ENCODE results near the gene FRAS1.
"Not testable (repeated sequence)": the region's sequence is repeated elsewhere in the genome, so short reads cannot be mapped to it uniquely, and the experiment has no call there.

Gene FRAS1

DNA sequence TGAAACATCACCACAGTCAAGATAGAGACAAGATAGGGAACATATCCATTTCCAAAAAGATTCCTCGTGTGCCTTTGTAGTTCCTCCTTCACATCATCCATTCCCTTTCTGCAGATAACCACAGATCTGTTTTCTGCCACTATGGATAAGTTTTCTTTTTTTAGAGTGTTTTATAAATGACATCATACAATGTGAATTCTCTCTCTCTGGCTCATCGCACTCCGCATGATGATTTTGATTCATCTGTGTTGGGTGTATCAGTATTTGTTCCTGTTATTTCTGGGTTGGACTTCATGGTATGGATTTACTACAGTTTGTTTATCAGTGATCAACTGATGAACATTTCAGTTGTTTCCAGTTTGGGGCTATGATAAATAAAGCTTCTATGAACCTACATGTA, 471.2 kb downstream of the FRAS1 start:
- no peak for DNase-seq

DNA sequence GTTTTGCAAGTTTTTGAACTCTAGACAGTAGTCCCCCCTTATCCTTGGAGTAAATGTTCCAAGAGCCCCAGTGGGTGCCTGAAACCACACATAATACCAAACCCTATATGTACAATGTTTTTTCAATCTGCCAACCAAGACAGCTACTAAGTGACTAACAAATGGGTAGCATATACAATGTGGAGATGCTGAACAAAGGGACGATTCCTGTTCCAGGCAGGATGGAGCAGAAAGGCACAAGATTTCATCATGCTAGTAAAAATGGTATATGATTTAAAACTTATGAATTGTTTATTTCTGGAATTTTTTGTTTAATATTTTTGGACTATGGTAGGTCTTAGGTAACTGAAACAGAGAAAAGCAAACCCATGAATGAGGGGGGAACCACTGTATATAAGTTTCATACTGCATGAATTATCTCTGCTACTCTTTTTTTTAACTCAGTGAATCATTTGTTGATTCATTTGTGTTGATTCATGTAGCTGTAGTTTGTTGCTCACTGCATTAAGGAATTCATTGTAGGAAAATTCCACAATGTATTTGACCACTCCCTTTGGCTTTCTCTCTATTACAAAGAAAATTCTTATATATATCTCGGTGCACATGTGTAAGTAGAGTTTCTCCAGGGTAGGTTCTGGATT, 472.6 kb downstream of the FRAS1 start:
- DNase-seq: no peak

DNA sequence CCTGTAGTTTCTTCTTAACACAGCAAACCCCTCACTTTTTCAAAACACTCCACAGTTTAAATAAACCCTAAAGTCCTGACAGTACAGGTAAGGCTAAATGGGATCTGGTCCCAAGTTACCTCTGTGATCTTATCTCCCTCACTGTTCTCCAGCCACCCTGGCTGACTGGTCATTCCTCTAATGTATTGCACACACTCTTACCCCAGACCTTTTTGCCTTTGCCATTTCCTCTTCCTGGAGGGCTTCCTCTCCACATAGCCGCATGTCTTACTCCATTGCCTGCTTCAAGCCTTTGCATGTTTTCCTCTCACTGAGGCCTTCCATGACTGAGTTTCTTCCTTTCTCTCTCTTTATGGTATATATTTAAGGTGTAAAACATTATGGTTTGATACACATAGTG, 474.9 kb downstream of the FRAS1 start:
- no peak for DNase-seq

- DNase-seq: no peak
Observed at GRCh38 chr4:78533854-78534253, 476.7 kb downstream of the FRAS1 start.

GRCh38 chr4:78534286-78534955, 477.3 kb downstream of the FRAS1 start:
- DNase-seq: no peak

GRCh38 chr4:78542373-78542772, 485.2 kb downstream of the FRAS1 start:
- DNase-seq: no peak

GRCh38 chr4:78543424-78544125, 486.5 kb downstream of the FRAS1 start:
- DNase-seq: no peak

- no peak for DNase-seq
Observed at GRCh38 chr4:78544678-78545077, 487.6 kb downstream of the FRAS1 start.

GRCh38 chr4:78545275-78546246, 488.4 kb downstream of the FRAS1 start:
- DNase-seq: no peak

- not testable (repeated sequence) for DNase-seq
Observed at GRCh38 chr4:78547899-78548298, 490.8 kb downstream of the FRAS1 start.

GRCh38 chr4:78548889-78549288, 491.8 kb downstream of the FRAS1 start:
- not testable (repeated sequence) for DNase-seq

DNA sequence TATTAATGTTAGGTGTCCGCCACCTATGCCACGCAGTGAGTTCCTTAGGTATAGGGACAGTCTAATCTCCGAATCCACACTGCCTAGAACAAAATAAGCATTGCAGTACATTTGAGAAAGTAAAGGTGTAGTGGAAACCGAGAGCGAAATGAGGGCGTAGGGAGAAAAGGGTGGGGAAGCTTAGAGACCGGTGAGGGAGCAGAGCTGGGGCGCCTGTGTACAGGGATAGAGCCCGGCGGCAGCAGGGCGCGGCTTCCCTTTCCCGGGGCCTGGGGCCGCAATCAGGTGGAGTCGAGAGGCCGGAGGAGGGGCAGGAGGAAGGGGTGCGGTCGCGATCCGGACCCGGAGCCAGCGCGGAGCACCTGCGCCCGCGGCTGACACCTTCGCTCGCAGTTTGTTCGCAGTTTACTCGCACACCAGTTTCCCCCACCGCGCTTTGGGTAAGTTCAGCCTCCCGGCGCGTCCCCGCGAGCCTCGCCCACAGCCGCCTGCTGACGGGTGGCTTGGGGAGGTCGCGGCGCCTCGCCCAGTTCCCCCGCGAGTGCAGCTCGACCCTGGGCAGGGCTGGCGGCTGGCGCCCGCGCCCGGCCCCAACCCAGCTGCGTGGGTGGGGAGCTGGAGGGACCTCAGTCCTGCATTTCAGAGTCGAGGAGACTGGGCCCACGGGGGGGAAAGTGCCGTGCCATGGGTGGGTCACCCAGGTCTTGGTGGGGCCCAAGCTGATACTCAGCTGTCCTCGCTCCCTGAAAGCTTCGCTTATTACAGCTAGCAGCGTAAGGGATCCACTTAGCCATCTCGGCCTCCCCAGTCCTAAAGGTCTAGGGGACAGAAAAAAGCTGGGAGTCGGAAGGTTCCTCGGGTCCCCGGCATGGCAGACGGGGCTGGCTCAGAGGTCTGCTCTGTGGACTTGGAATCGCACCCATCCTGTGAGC, 494.6 kb downstream of the FRAS1 start, which contains the start of gene ANXA3:
ANXA3 (plus strand) TSS at position 351 of the 932 bp plus-strand sequence. CDS start 2,704 bp downstream, outside the sequence.
- peak; percentile 24 for DNase-seq

GRCh38 chr4:78552389-78553042, 495.4 kb downstream of the FRAS1 start:
- peak; percentile 4 for DNase-seq

GRCh38 chr4:78553043-78553396, 495.9 kb downstream of the FRAS1 start:
- DNase-seq: no peak

- no peak for DNase-seq
Observed at GRCh38 chr4:78553529-78554060, 496.5 kb downstream of the FRAS1 start.

GRCh38 chr4:78556665-78557064, 499.5 kb downstream of the FRAS1 start:
- DNase-seq: no peak

GRCh38 chr4:78557841-78558240, 500.7 kb downstream of the FRAS1 start:
- no peak for DNase-seq

GRCh38 chr4:78558410-78558809, 501.3 kb downstream of the FRAS1 start:
- no peak for DNase-seq

GRCh38 chr4:78560296-78560963, 503.3 kb downstream of the FRAS1 start:
- DNase-seq: no peak

GRCh38 chr4:78561677-78562076, 504.6 kb downstream of the FRAS1 start:
- no peak for DNase-seq

All from NCI-H1105 treated with DMSO at 0.1 percent for 48 hours (cell line).